Kasumi-1 (cell line): ENCODE results near the gene PARL.
"Not testable (repeated sequence)": the region's sequence is repeated elsewhere in the genome, so short reads cannot be mapped to it uniquely, and the experiment has no call there.

ENCODE experiments used
- DNase-seq, 2 experiments: peaks; one replicate each; lab custom pipeline; 2025; lab: John Stamatoyannopoulos, UW

PARL gene

GRCh38 chr3:183790700-183791099 lies 94.0 kb downstream of the PARL start:
- no peak for DNase-seq

GRCh38 chr3:183789826-183790225 lies 94.9 kb downstream of the PARL start:
- DNase-seq, result no peak

DNA sequence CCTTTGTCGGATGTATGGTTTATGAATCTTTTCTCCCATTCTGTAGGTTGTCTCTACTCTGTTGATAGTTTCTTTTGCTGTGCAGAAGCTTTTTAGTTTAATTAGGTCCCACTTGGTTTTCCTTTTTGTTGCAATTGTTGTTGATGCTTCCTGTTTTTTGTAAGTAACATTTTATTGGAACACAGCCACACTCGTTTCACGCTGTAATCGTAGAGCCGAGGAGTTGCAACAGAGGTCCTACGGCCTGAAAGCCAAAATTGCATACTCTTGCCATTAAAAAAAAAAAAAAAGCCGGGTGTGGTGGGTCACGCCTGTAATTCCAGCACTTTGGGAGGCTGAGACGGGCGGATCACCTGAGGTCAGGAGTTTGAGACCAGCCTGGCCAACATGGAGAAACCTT lies 100.2 kb downstream of the PARL start:
- not testable (repeated sequence) for DNase-seq

- no peak for DNase-seq
Measured at GRCh38 chr3:183782576-183783276, 102.0 kb downstream of the PARL start.

DNA sequence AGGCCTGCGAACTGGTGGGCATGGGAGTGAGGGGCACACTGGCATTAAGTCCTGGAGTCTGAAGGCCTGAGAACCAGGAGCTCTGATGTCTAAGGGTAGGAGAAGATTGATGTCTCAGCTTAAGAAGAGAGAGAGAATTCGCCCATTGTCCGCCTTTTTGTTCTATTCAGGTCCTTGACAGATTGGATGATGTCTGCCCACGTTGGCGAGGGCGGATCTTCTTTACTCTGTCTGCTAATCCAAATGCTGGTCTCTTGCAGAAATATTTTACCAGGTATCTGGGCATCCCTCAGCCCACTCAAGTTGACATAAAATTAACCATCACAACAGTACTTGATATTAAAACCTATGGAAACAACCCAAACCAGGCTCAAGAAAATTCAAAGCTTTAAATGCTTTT lies 103.4 kb downstream of the PARL start:
- no peak for DNase-seq

DNA sequence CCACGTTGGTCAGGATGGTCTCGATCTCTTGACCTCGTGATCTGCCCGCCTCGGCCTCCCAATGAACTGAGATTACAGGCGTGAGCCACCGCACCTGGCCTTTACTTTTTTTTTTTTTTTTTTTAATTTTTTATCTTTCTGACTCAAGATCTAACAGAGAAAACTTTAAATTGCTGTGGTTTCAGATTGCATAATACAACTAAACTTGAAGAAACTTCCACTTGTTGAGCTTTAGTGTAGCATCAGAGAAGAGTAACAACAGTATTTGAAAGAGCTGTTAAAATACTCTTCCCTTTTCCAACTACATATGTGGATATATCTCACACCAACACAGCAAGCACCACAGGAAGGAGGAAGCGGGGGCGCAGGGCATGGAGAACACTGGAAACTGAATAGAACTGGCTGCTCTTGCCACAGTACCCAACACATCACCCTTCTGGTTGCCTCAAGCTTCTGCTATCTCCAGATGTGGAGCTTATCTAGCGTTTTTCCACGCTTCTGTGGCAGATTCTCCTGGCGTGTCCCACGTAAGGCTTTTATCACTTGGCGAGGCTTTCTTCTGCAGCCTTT lies 104.7 kb downstream of the PARL start:
- peak; percentile 79 to 82 for DNase-seq
